ENCODE results near the gene COL1A2.

DNA sequence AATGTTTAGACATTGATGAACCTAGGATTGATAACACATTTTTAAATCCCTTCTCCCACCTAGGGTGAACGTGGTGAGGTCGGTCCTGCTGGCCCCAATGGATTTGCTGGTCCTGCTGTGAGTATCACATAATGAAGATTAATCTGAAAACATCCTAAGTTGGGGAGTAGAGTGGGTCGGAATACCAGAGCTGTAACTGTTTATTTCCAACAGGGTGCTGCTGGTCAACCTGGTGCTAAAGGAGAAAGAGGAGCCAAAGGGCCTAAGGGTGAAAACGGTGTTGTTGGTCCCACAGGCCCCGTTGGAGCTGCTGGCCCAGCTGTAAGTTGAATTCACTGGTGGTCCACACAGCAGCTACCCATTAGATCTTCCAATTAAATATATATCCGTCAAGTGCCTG, 25.6 kb downstream of the COL1A2 start:
- TF ChIP-seq EZH2 (IDR thresholded peaks at IDR 0.05; ENCODE audit: low read length, missing control alignments), result no peak
- TF ChIP-seq, protein P1, sequence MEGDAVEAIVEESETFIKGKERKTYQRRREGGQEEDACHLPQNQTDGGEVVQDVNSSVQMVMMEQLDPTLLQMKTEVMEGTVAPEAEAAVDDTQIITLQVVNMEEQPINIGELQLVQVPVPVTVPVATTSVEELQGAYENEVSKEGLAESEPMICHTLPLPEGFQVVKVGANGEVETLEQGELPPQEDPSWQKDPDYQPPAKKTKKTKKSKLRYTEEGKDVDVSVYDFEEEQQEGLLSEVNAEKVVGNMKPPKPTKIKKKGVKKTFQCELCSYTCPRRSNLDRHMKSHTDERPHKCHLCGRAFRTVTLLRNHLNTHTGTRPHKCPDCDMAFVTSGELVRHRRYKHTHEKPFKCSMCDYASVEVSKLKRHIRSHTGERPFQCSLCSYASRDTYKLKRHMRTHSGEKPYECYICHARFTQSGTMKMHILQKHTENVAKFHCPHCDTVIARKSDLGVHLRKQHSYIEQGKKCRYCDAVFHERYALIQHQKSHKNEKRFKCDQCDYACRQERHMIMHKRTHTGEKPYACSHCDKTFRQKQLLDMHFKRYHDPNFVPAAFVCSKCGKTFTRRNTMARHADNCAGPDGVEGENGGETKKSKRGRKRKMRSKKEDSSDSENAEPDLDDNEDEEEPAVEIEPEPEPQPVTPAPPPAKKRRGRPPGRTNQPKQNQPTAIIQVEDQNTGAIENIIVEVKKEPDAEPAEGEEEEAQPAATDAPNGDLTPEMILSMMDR (conservative IDR thresholded peaks at IDR 0.05 in 1 of 2, IDR thresholded peaks at IDR 0.05 in 1 of 2; ENCODE audit: low read depth in 1 of 2, low read length in 2 of 2), result no peak

Measured in fibroblast of lung (primary cell).